ENCODE results near the gene PDGFRB. TPM values are rescaled to one million over a fixed set of nuclear protein-coding genes. Genes with fewer than 3 reads are reported as not detected.

PDGFRB gene
- total and polyA plus RNA-seq, 9 of the 15 experiments (the other 6 are each of a cell fraction or from before 2014, with no cell fraction given): 0.01 to 1.5 (median 0.09) TPM; not detected in 3

DNA sequence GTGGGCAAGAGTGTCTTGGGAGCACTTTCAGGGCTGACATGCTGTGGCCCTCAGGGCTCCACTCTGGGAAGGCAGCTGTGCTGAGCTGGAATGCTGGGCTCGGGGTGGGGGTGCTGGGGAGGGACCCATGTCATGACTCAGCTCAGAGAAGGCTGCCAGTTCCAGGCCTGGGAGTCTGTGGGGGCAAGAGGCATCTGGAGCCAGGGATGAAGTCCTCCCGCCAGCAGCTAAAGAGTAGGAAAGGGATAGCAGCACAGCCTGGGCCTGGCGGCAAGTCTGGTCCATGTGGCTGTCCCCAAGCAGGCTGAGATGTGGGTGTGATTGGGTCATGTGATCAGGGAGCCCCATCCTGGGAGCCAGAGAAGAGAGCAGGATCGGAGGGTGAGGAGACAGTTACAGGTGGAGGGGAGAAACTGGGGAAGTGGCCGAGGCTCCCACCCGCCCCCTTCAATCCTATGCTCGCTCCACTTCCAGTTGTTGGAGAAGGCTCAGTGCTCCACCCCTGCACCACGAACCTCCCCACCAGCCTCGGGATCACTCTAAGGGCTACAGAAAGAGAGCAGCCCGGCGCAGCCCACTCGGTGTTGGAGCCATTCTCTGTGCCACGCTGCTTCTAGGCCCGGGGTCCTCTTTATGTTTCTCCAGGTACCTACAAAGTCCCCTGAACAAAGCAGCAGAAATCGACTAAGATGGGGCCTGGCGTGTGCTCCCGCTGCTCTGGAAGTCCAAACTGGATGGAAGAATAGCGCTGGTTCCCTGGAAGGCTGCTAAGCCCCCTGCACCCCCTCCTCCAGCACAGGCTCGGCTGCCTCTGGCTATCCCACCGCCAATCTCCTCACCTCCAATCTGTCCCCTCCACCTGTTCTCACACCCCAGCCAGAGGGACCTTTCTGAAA is 12.0 kb downstream of the PDGFRB start (continued):
- TF ChIP-seq, protein P1, sequence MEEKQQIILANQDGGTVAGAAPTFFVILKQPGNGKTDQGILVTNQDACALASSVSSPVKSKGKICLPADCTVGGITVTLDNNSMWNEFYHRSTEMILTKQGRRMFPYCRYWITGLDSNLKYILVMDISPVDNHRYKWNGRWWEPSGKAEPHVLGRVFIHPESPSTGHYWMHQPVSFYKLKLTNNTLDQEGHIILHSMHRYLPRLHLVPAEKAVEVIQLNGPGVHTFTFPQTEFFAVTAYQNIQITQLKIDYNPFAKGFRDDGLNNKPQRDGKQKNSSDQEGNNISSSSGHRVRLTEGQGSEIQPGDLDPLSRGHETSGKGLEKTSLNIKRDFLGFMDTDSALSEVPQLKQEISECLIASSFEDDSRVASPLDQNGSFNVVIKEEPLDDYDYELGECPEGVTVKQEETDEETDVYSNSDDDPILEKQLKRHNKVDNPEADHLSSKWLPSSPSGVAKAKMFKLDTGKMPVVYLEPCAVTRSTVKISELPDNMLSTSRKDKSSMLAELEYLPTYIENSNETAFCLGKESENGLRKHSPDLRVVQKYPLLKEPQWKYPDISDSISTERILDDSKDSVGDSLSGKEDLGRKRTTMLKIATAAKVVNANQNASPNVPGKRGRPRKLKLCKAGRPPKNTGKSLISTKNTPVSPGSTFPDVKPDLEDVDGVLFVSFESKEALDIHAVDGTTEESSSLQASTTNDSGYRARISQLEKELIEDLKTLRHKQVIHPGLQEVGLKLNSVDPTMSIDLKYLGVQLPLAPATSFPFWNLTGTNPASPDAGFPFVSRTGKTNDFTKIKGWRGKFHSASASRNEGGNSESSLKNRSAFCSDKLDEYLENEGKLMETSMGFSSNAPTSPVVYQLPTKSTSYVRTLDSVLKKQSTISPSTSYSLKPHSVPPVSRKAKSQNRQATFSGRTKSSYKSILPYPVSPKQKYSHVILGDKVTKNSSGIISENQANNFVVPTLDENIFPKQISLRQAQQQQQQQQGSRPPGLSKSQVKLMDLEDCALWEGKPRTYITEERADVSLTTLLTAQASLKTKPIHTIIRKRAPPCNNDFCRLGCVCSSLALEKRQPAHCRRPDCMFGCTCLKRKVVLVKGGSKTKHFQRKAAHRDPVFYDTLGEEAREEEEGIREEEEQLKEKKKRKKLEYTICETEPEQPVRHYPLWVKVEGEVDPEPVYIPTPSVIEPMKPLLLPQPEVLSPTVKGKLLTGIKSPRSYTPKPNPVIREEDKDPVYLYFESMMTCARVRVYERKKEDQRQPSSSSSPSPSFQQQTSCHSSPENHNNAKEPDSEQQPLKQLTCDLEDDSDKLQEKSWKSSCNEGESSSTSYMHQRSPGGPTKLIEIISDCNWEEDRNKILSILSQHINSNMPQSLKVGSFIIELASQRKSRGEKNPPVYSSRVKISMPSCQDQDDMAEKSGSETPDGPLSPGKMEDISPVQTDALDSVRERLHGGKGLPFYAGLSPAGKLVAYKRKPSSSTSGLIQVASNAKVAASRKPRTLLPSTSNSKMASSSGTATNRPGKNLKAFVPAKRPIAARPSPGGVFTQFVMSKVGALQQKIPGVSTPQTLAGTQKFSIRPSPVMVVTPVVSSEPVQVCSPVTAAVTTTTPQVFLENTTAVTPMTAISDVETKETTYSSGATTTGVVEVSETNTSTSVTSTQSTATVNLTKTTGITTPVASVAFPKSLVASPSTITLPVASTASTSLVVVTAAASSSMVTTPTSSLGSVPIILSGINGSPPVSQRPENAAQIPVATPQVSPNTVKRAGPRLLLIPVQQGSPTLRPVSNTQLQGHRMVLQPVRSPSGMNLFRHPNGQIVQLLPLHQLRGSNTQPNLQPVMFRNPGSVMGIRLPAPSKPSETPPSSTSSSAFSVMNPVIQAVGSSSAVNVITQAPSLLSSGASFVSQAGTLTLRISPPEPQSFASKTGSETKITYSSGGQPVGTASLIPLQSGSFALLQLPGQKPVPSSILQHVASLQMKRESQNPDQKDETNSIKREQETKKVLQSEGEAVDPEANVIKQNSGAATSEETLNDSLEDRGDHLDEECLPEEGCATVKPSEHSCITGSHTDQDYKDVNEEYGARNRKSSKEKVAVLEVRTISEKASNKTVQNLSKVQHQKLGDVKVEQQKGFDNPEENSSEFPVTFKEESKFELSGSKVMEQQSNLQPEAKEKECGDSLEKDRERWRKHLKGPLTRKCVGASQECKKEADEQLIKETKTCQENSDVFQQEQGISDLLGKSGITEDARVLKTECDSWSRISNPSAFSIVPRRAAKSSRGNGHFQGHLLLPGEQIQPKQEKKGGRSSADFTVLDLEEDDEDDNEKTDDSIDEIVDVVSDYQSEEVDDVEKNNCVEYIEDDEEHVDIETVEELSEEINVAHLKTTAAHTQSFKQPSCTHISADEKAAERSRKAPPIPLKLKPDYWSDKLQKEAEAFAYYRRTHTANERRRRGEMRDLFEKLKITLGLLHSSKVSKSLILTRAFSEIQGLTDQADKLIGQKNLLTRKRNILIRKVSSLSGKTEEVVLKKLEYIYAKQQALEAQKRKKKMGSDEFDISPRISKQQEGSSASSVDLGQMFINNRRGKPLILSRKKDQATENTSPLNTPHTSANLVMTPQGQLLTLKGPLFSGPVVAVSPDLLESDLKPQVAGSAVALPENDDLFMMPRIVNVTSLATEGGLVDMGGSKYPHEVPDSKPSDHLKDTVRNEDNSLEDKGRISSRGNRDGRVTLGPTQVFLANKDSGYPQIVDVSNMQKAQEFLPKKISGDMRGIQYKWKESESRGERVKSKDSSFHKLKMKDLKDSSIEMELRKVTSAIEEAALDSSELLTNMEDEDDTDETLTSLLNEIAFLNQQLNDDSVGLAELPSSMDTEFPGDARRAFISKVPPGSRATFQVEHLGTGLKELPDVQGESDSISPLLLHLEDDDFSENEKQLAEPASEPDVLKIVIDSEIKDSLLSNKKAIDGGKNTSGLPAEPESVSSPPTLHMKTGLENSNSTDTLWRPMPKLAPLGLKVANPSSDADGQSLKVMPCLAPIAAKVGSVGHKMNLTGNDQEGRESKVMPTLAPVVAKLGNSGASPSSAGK (IDR thresholded peaks at IDR 0.05): 0 out of 2 replicates have a peak, but pooled peaks have one; percentile 10
- TF ChIP-seq ZBTB7A (IDR thresholded peaks at IDR 0.05; ENCODE audit: borderline replicate concordance, control insufficient read depth, low read depth, low read length) (peak; percentile 33; the same call in 1 of the 2 replicates), ZNF212 (CRISPR knock-in tag; IDR thresholded peaks at IDR 0.05) (no peak), EGR1 (conservative IDR thresholded peaks at IDR 0.05) (0 out of 2 replicates have a peak, but pooled peaks have one; percentile 13), RBFOX2 (IDR thresholded peaks at IDR 0.05; ENCODE audit: low read depth, low read length) (0 out of 2 replicates have a peak, but pooled peaks have one; percentile 26), SNRNP70 (optimal IDR thresholded peaks at IDR 0.05; ENCODE audit: low read depth, low read length) (no peak), BCOR (IDR thresholded peaks at IDR 0.05) (no peak)
- TF ChIP-seq, protein P2, sequence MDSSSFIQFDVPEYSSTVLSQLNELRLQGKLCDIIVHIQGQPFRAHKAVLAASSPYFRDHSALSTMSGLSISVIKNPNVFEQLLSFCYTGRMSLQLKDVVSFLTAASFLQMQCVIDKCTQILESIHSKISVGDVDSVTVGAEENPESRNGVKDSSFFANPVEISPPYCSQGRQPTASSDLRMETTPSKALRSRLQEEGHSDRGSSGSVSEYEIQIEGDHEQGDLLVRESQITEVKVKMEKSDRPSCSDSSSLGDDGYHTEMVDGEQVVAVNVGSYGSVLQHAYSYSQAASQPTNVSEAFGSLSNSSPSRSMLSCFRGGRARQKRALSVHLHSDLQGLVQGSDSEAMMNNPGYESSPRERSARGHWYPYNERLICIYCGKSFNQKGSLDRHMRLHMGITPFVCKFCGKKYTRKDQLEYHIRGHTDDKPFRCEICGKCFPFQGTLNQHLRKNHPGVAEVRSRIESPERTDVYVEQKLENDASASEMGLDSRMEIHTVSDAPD (CRISPR knock-in tag; IDR thresholded peaks at IDR 0.05): no peak
- TF ChIP-seq, protein P3, sequence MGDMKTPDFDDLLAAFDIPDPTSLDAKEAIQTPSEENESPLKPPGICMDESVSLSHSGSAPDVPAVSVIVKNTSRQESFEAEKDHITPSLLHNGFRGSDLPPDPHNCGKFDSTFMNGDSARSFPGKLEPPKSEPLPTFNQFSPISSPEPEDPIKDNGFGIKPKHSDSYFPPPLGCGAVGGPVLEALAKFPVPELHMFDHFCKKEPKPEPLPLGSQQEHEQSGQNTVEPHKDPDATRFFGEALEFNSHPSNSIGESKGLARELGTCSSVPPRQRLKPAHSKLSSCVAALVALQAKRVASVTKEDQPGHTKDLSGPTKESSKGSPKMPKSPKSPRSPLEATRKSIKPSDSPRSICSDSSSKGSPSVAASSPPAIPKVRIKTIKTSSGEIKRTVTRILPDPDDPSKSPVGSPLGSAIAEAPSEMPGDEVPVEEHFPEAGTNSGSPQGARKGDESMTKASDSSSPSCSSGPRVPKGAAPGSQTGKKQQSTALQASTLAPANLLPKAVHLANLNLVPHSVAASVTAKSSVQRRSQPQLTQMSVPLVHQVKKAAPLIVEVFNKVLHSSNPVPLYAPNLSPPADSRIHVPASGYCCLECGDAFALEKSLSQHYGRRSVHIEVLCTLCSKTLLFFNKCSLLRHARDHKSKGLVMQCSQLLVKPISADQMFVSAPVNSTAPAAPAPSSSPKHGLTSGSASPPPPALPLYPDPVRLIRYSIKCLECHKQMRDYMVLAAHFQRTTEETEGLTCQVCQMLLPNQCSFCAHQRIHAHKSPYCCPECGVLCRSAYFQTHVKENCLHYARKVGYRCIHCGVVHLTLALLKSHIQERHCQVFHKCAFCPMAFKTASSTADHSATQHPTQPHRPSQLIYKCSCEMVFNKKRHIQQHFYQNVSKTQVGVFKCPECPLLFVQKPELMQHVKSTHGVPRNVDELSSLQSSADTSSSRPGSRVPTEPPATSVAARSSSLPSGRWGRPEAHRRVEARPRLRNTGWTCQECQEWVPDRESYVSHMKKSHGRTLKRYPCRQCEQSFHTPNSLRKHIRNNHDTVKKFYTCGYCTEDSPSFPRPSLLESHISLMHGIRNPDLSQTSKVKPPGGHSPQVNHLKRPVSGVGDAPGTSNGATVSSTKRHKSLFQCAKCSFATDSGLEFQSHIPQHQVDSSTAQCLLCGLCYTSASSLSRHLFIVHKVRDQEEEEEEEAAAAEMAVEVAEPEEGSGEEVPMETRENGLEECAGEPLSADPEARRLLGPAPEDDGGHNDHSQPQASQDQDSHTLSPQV (IDR thresholded peaks at IDR 0.05): peak; percentile 13; the same call in 1 of the 2 replicates
